GM18909 (cell line): Measurements from ENCODE around the gene MTARC1.

Experiments
- ATAC-seq: cut with Tn5 transposase; IDR thresholded peaks from one replicate; pipeline ENCODE4 v1.9.1; 2021; ENCODE audit warnings: mild to moderate bottlenecking; ENCODE audit not compliant: unreplicated experiment, poor library complexity

Gene MTARC1

GRCh38 chr1:220786337-220787068 lies at the start of gene MTARC1:
Gene MTARC1 (plus strand): TSS chr1:220786913. CDS start chr1:220786945, 32 bp downstream.
- peak; percentile 86 for ATAC-seq

- no peak for ATAC-seq
Observed at GRCh38 chr1:220741349-220741748, 45.4 kb upstream of the MTARC1 start.

GRCh38 chr1:220741825-220742224 lies 44.9 kb upstream of the MTARC1 start:
- no peak for ATAC-seq

- no peak for ATAC-seq
Observed at GRCh38 chr1:220742520-220742919, 44.2 kb upstream of the MTARC1 start.

- ATAC-seq = no peak
Observed at GRCh38 chr1:220746851-220747250, 39.9 kb upstream of the MTARC1 start.

GRCh38 chr1:220747437-220748088 lies 39.1 kb upstream of the MTARC1 start:
- peak; percentile 20 for ATAC-seq

GRCh38 chr1:220748089-220748934 lies 38.4 kb upstream of the MTARC1 start, which contains the start of gene MTARC2:
Gene MTARC2 (plus strand): TSS chr1:220748322. CDS start chr1:220748532, 210 bp downstream.
- ATAC-seq = peak; percentile 93

GRCh38 chr1:220748936-220749335 lies 37.8 kb upstream of the MTARC1 start:
- no peak for ATAC-seq

- no peak for ATAC-seq
Observed at GRCh38 chr1:220750131-220750515, 36.6 kb upstream of the MTARC1 start.

- no peak for ATAC-seq
Observed at GRCh38 chr1:220751111-220751510, 35.6 kb upstream of the MTARC1 start.

- ATAC-seq = no peak
Observed at GRCh38 chr1:220754212-220754917, 32.3 kb upstream of the MTARC1 start.

GRCh38 chr1:220754918-220755295 lies 31.8 kb upstream of the MTARC1 start:
- ATAC-seq = no peak

GRCh38 chr1:220755309-220755708 lies 31.4 kb upstream of the MTARC1 start:
- no peak for ATAC-seq

- ATAC-seq = no peak
Observed at GRCh38 chr1:220757441-220757840, 29.3 kb upstream of the MTARC1 start.

GRCh38 chr1:220759147-220759546 lies 27.6 kb upstream of the MTARC1 start:
- ATAC-seq = no peak

- ATAC-seq = no peak
Observed at GRCh38 chr1:220761688-220762427, 24.9 kb upstream of the MTARC1 start.

GRCh38 chr1:220764757-220765156 lies 22.0 kb upstream of the MTARC1 start:
- no peak for ATAC-seq

GRCh38 chr1:220767312-220768125 lies 19.2 kb upstream of the MTARC1 start:
- no peak for ATAC-seq

GRCh38 chr1:220768126-220768601 lies 18.5 kb upstream of the MTARC1 start:
- ATAC-seq = peak; percentile 24
